GM12878 (cell line): ENCODE measurements around the gene MACROD2.

Experiments
- RAD21 ChIP-seq: IDR thresholded peaks from 2 replicates; pipeline ENCODE4 v1.6.1; 2011; ENCODE audit warnings: mild to moderate bottlenecking, low read depth, low read length, moderate library complexity; ENCODE audit not compliant: insufficient read depth
- SIN3A ChIP-seq: IDR thresholded peaks from 2 replicates; pipeline ENCODE4 v1.6.1; 2012; ENCODE audit warnings: low read depth, low read length, improper control_type of control experiment

DNA sequence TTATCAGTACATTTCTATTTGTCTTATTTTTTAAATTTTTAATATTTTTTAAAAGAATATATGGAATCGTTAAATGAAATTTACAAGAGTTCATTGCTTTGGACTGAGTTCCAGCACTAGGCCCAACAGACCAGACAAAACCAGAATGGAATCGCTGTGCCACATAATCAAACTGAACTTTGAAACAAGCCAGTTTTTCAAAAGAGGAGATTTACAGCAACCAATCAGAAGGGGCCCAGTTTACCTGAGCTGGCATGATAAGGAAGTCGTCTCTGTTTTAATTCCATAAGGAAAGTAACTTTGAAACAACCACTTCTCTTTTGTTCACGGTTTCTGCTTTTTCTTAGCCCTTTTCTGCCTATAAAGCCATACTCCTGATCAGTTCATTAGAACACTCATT is 635.7 kb downstream of the MACROD2 start:
- no peak for TF ChIP-seq RAD21
- TF ChIP-seq SIN3A, result no peak
